GM12878 (cell line): ENCODE data around the gene PLEKHO1. TPM values are rescaled to one million over a fixed set of nuclear protein-coding genes. Genes with fewer than 3 reads are reported as not detected.
A peak's percentile ranks its signal among the peaks of the same experiment; 100 is the strongest.

Experiments used
- ATF7 ChIP-seq: fragments of 450-650 bp; IDR thresholded peaks from 2 replicates; pipeline ENCODE4 v1.6.1; 2016; ENCODE audit warnings: low read depth, mild to moderate bottlenecking
- BACH1 ChIP-seq: fragments of 450-650 bp; IDR thresholded peaks from 2 replicates; pipeline ENCODE4 v1.6.1; 2017; ENCODE audit warnings: mild to moderate bottlenecking, borderline replicate concordance
- BHLHE40 ChIP-seq, 2 experiments: fragments of 450-650 bp in 1 of 2; IDR thresholded peaks; 2 replicates each; pipeline ENCODE4 v1.6.1; 2011 to 2017; ENCODE audit warnings: low read depth in 2 of 2, borderline replicate concordance in 1 of 2, improper control_type of control experiment in 1 of 2, low read length in 1 of 2, mild to moderate bottlenecking in 1 of 2
- DPF2 ChIP-seq: fragments of 450-650 bp; IDR thresholded peaks from 2 replicates; pipeline ENCODE4 v1.6.1; 2017; ENCODE audit warnings: mild to moderate bottlenecking
- EED ChIP-seq: sonication (generic); IDR thresholded peaks from 2 replicates; pipeline ENCODE4 v1.6.1; 2016; ENCODE audit warnings: antibody characterized with exemption, low read depth
- HDAC2 ChIP-seq: fragments of 200-600 bp; sonication (generic); IDR thresholded peaks from 2 replicates; pipeline ENCODE4 v1.6.1; 2017
- IKZF2 ChIP-seq, 2 experiments: fragments of 450-650 bp; IDR thresholded peaks; 2 replicates each; pipeline ENCODE4 v1.6.1; 2017; ENCODE audit warnings: mild to moderate bottlenecking in 2 of 2, moderate library complexity in 2 of 2
- LARP7 ChIP-seq: fragments of 450-650 bp; IDR thresholded peaks from 2 replicates; pipeline ENCODE4 v1.6.1; 2017; ENCODE audit warnings: mild to moderate bottlenecking
- NR2C2 ChIP-seq: IDR thresholded peaks from 2 replicates; pipeline ENCODE4 v1.6.1; 2011; ENCODE audit warnings: borderline replicate concordance, low read depth; ENCODE audit not compliant: control insufficient read depth, insufficient read length
- PAX5 ChIP-seq: IDR thresholded peaks from 2 replicates; pipeline ENCODE4 v1.6.1; 2011; ENCODE audit warnings: low read depth, low read length, borderline replicate concordance
- PAX8 ChIP-seq: fragments of 450-650 bp; IDR thresholded peaks from 2 replicates; pipeline ENCODE4 v1.6.1; 2017; ENCODE audit warnings: mild to moderate bottlenecking, moderate library complexity
- PML ChIP-seq: IDR thresholded peaks from 2 replicates; pipeline ENCODE4 v1.6.1; 2012; ENCODE audit warnings: low read length, inconsistent platforms
- POLR2A ChIP-seq: IDR thresholded peaks from 2 replicates; pipeline ENCODE4 v1.6.1; 2011; ENCODE audit warnings: low read depth, mild to moderate bottlenecking, low read length
- RB1 ChIP-seq: fragments of 450-650 bp; formaldehyde crosslinking; IDR thresholded peaks from 2 replicates; pipeline ENCODE4 v1.6.1; 2017; ENCODE audit warnings: mild to moderate bottlenecking, borderline replicate concordance
- RELA ChIP-seq: fragments of 450-650 bp; IDR thresholded peaks from 2 replicates; pipeline ENCODE4 v1.8.0; 2014; ENCODE audit warnings: borderline replicate concordance; ENCODE audit not compliant: partially characterized antibody
- RUNX3 ChIP-seq: IDR thresholded peaks from 2 replicates; pipeline ENCODE4 v1.6.1; 2012; ENCODE audit warnings: low read length, inconsistent platforms
- SREBF1 ChIP-seq: IDR thresholded peaks from 2 replicates; pipeline ENCODE4 v1.6.1; 2012; ENCODE audit warnings: mild to moderate bottlenecking, low read length
- SUPT20H ChIP-seq: IDR thresholded peaks from 2 replicates; pipeline ENCODE4 v1.6.1; 2011; ENCODE audit warnings: low read depth, mild to moderate bottlenecking, low read length, moderate library complexity, borderline replicate concordance; ENCODE audit not compliant: control insufficient read depth
- SUZ12 ChIP-seq: fragments of 200-600 bp; sonication (generic); IDR thresholded peaks from one replicate; pipeline ENCODE4 v1.6.1; 2018; ENCODE audit warnings: antibody characterized with exemption, mild to moderate bottlenecking; ENCODE audit not compliant: unreplicated experiment
- TCF7 ChIP-seq: IDR thresholded peaks from 2 replicates; pipeline ENCODE4 v1.6.1; 2014; ENCODE audit warnings: antibody characterized with exemption, borderline replicate concordance
- ZNF207 ChIP-seq: fragments of 450-650 bp; IDR thresholded peaks from 2 replicates; pipeline ENCODE4 v1.6.1; 2014; ENCODE audit warnings: antibody characterized with exemption, mild to moderate bottlenecking, borderline replicate concordance
- ZNF622 ChIP-seq: fragments of 450-650 bp; IDR thresholded peaks from 2 replicates; pipeline ENCODE4 v1.6.1; 2017; ENCODE audit warnings: mild to moderate bottlenecking, inconsistent platforms
- ZSCAN29 ChIP-seq: fragments of 450-650 bp; IDR thresholded peaks from 2 replicates; pipeline ENCODE4 v1.6.1; 2017; ENCODE audit warnings: mild to moderate bottlenecking, moderate library complexity
- polyA plus RNA-seq, 11 experiments: library from polyadenylated mRNA; depleted of rRNA in 4 of 11; unstranded in 6 of 11; stranded (reverse) in 5 of 11; fragments of >200 nt; fragmentation: Nextera tagmentation in 4 of 11; fragmentation: Illumina TruSeq in 1 of 11; extraction: Ambion mirVana in 4 of 11; extraction: Trizol in 1 of 11; gene quantifications; 1 replicate in 1 of 11; 2 replicates in 10 of 11; pipeline versions ENCODE4 v1.2.1 to v1.2.3, GENCODE V29; 2011 to 2016; ENCODE audit warnings: inconsistent platforms in 2 of 11, missing spikeins in 2 of 11, low read depth in 1 of 11
- total RNA-seq, 4 experiments: library from RNA; depleted of rRNA in 3 of 4; stranded (reverse); fragments of >200 nt in 3 of 4; fragmentation: Illumina TruSeq in 1 of 4; extraction: Trizol in 1 of 4; gene quantifications; 2 replicates each; pipeline versions ENCODE4 v1.2.1 to v1.2.3, GENCODE V29; 2013 to 2021
- TF ChIP-seq, protein P1 (sequence below): fragments of 450-650 bp; formaldehyde crosslinking; IDR thresholded peaks from 2 replicates; pipeline ENCODE4 v1.4.0; 2020; ENCODE audit warnings: mild to moderate bottlenecking, moderate library complexity
- TF ChIP-seq, protein P2 (sequence below): fragments of 450-650 bp; IDR thresholded peaks from 2 replicates; pipeline ENCODE4 v1.6.1; 2017; ENCODE audit warnings: mild to moderate bottlenecking, moderate library complexity

Gene PLEKHO1
- total and polyA plus RNA-seq, 10 of the 15 experiments (the other 5 are each of a cell fraction or from before 2014, with no cell fraction given): 5.3 to 184 (median 88.8) TPM

DNA sequence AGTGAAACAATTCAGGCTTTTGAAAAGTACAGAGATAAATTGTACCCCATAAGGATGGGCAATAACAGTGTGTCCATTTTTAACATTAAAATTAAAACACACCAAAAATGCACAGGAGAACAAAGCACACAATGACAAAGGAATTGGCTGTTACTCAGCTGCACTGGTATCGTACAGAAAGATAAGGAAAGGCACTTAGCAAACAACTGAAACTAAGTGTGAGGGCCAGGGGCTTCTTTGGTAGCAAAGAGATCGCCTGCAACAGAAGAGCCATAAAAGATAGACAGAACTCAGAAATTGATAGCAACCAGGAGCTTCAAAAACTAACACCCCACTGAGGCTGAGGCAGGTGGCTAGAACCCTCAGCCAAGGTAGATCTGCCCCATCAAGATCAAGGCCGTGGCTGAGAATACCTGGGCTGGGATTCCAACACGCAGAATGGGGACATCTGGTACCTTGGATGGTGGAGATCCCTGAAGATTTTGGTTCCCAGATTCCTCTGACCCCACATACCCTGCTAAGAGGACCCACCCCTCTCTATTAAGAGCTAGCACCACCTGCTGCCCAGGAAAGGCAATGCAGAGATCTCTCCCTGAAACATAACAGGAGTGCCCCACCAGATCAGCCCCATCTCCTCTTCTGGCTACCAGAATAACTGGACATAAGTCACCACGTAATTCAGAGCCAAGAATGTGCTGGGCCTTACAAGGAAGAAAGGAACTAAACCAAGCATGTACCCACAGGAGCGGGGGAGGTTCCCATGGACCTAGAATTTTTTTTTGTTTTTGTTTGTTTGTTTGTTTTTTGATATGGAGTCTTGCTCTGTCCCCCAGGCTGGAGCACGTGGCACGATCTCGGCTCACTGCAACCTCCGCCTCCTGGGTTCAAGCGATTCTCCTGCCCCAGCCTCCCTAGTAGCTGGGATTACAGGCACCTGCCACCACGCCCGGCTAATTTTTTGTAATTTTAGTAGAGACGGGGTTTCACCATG lies 16.2 kb downstream of the PLEKHO1 start (continued):
- TF ChIP-seq, protein P1, sequence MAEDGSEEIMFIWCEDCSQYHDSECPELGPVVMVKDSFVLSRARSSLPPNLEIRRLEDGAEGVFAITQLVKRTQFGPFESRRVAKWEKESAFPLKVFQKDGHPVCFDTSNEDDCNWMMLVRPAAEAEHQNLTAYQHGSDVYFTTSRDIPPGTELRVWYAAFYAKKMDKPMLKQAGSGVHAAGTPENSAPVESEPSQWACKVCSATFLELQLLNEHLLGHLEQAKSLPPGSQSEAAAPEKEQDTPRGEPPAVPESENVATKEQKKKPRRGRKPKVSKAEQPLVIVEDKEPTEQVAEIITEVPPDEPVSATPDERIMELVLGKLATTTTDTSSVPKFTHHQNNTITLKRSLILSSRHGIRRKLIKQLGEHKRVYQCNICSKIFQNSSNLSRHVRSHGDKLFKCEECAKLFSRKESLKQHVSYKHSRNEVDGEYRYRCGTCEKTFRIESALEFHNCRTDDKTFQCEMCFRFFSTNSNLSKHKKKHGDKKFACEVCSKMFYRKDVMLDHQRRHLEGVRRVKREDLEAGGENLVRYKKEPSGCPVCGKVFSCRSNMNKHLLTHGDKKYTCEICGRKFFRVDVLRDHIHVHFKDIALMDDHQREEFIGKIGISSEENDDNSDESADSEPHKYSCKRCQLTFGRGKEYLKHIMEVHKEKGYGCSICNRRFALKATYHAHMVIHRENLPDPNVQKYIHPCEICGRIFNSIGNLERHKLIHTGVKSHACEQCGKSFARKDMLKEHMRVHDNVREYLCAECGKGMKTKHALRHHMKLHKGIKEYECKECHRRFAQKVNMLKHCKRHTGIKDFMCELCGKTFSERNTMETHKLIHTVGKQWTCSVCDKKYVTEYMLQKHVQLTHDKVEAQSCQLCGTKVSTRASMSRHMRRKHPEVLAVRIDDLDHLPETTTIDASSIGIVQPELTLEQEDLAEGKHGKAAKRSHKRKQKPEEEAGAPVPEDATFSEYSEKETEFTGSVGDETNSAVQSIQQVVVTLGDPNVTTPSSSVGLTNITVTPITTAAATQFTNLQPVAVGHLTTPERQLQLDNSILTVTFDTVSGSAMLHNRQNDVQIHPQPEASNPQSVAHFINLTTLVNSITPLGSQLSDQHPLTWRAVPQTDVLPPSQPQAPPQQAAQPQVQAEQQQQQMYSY (CRISPR knock-in tag): no peak
- TF ChIP-seq TCF7 (no peak), PAX5 (no peak), EED (peak; percentile 56; the same call in 1 of the 2 replicates), BACH1 (no peak), LARP7 (no peak), BHLHE40 (IDR thresholded peaks at IDR 0.05; ENCODE audit: borderline replicate concordance in 1 of 2, low read depth in 2 of 2, low read length in 1 of 2) (no peak; a peak in 1 of 4 replicates), DPF2 (peak; percentile 45; the same call in 1 of the 2 replicates), RUNX3 (no peak), ZNF622 (no peak), SUPT20H (no peak), SUZ12 (no peak), NR2C2 (no peak), ATF7 (no peak), PML (no peak), IKZF2 (IDR thresholded peaks at IDR 0.05) (peak in 1 of 2 experiments; percentile 43; a peak in 1 of 4 replicates), PAX8 (no peak), RELA (no peak), HDAC2 (no peak), ZSCAN29 (no peak), ZNF207 (no peak), POLR2A (no peak), RB1 (0 out of 2 replicates have a peak, but pooled peaks have one; percentile 23), SREBF1 (no peak)
- TF ChIP-seq, protein P2, sequence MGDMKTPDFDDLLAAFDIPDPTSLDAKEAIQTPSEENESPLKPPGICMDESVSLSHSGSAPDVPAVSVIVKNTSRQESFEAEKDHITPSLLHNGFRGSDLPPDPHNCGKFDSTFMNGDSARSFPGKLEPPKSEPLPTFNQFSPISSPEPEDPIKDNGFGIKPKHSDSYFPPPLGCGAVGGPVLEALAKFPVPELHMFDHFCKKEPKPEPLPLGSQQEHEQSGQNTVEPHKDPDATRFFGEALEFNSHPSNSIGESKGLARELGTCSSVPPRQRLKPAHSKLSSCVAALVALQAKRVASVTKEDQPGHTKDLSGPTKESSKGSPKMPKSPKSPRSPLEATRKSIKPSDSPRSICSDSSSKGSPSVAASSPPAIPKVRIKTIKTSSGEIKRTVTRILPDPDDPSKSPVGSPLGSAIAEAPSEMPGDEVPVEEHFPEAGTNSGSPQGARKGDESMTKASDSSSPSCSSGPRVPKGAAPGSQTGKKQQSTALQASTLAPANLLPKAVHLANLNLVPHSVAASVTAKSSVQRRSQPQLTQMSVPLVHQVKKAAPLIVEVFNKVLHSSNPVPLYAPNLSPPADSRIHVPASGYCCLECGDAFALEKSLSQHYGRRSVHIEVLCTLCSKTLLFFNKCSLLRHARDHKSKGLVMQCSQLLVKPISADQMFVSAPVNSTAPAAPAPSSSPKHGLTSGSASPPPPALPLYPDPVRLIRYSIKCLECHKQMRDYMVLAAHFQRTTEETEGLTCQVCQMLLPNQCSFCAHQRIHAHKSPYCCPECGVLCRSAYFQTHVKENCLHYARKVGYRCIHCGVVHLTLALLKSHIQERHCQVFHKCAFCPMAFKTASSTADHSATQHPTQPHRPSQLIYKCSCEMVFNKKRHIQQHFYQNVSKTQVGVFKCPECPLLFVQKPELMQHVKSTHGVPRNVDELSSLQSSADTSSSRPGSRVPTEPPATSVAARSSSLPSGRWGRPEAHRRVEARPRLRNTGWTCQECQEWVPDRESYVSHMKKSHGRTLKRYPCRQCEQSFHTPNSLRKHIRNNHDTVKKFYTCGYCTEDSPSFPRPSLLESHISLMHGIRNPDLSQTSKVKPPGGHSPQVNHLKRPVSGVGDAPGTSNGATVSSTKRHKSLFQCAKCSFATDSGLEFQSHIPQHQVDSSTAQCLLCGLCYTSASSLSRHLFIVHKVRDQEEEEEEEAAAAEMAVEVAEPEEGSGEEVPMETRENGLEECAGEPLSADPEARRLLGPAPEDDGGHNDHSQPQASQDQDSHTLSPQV: no peak
